Colonic mucosa (tissue), 4 donors: ENCODE measurements around the gene TBC1D2. TPM values are rescaled to one million over a fixed set of nuclear protein-coding genes. Genes with fewer than 3 reads are reported as not detected.

Experiments
- DNase-seq: peaks from one replicate; pipeline ENCODE4 v3.0.0-alpha.2; 2020
- H3K27ac ChIP-seq: fragments of 200-600 bp; one replicate; pipeline ENCODE4 v1.8.0; 2021
- H3K27me3 ChIP-seq: fragments of 200-600 bp; one replicate; pipeline ENCODE4 v1.8.0; 2021
- H3K36me3 ChIP-seq: fragments of 200-600 bp; one replicate; pipeline ENCODE4 v1.8.0; 2021
- H3K4me1 ChIP-seq: fragments of 200-600 bp; one replicate; pipeline ENCODE4 v1.8.0; 2021; ENCODE audit warnings: mild to moderate bottlenecking
- H3K4me3 ChIP-seq: fragments of 200-600 bp; one replicate; pipeline ENCODE4 v1.8.0; 2021
- H3K9ac ChIP-seq, 2 donors: one replicate each; pipeline ENCODE4 v1.7.0; 2013; ENCODE audit warnings: control low read depth in 2 of 2, low read depth in 2 of 2, low read length in 2 of 2
- H3K9me3 ChIP-seq: fragments of 200-600 bp; one replicate; pipeline ENCODE4 v1.8.0; 2021
- CTCF ChIP-seq: fragments of 200-600 bp; IDR thresholded peaks from one replicate; pipeline ENCODE4 v1.8.0; 2022; ENCODE audit warnings: antibody characterized with exemption, mild to moderate bottlenecking
- intact Hi-C: fragments of 100-400 bp; cut with DNase I; formaldehyde crosslinking; loops from one replicate; pipeline ENCODE4 v1.14.1; 2022
- total RNA-seq, 2 donors: library from RNA; stranded (reverse); fragmentation: NEBNext Ultra II Directional in 1 of 2; extraction: Animal tissue kit (Norgen Biotek cat#: 25700) in 1 of 2; gene quantifications; one replicate each; pipeline ENCODE4 v1.2.1, GENCODE V29; 2021
- donor health status: healthy.
- donor health status: DM: no; HTN: no; CAD: no.
- donor health status: DM: no; HTN: no; CAD: no.

Gene TBC1D2
- total RNA-seq, 2 donors from 2014 or later, result 20.1 to 26.9 TPM

GRCh38 chr9:98255061-98255577, 330 bp downstream of the TBC1D2 start:
- Histone ChIP-seq H3K4me1 (peaks cover 2% of the 10 kb centered on the region), H3K27ac (peak overlapping the region; percentile 99), H3K36me3 (no peaks in the 10 kb centered on the region), H3K4me3 (peak overlapping the region; percentile 92), H3K9me3 (no peaks in the 10 kb centered on the region), H3K27me3 (no peaks in the 10 kb centered on the region), H3K9ac (peak overlapping the region; percentile 53 to 95)
- peak; percentile 50 for DNase-seq
- TF ChIP-seq CTCF, result no peak
- intact Hi-C loops, result loop anchor here (5.0 kb wide), 1 partner anchor 333 kb away; the partner anchor contains the start of gene TRMO

- H3K4me1 ChIP-seq, result peaks cover 9% of the 10 kb centered on the region
- H3K4me3 ChIP-seq, result peak overlapping the region; percentile 92
- no peak for TF ChIP-seq CTCF
- no peaks in the 10 kb centered on the region for H3K27me3 ChIP-seq
- intact Hi-C loops, result loop anchor here (5.0 kb wide), 1 partner anchor 332 kb away; the partner anchor contains the start of gene TRMO
- H3K36me3 ChIP-seq, result no peaks in the 10 kb centered on the region
- H3K27ac ChIP-seq, result peak overlapping the region; percentile 99
- no peaks in the 10 kb centered on the region for H3K9me3 ChIP-seq
- peak overlapping the region; percentile 53 to 95 for H3K9ac ChIP-seq
- DNase-seq, result peak; percentile 13
Observed at GRCh38 chr9:98254228-98255060, 1.0 kb downstream of the TBC1D2 start.

- TF ChIP-seq CTCF, result no peak
- Histone ChIP-seq H3K27me3 (no peaks in the 10 kb centered on the region), H3K9me3 (no peaks in the 10 kb centered on the region), H3K9ac (peak overlapping the region in 1 of 2 donors; percentile 6), H3K4me3 (no peak overlapping the region), H3K4me1 (peaks cover 18% of the 10 kb centered on the region), H3K36me3 (no peaks in the 10 kb centered on the region), H3K27ac (no peak overlapping the region)
- intact Hi-C loops, result no loop called here
- peak; percentile 16 for DNase-seq
Observed at GRCh38 chr9:98253565-98253964, 1.9 kb downstream of the TBC1D2 start.

GRCh38 chr9:98251551-98251950, 3.9 kb downstream of the TBC1D2 start:
- no peak overlapping the region for H3K27ac ChIP-seq
- H3K4me3 ChIP-seq, result no peak overlapping the region
- intact Hi-C loops, result no loop called here
- H3K36me3 ChIP-seq, result no peaks in the 10 kb centered on the region
- H3K9me3 ChIP-seq, result no peaks in the 10 kb centered on the region
- peaks cover 26% of the 10 kb centered on the region for H3K4me1 ChIP-seq
- H3K27me3 ChIP-seq, result no peaks in the 10 kb centered on the region
- TF ChIP-seq CTCF, result no peak
- H3K9ac ChIP-seq, result no peak overlapping the region
- DNase-seq, result no peak

- H3K27ac ChIP-seq, result peak overlapping the region; percentile 85
- no peaks in the 10 kb centered on the region for H3K36me3 ChIP-seq
- peak overlapping the region in 1 of 2 donors; percentile 3 for H3K9ac ChIP-seq
- TF ChIP-seq CTCF, result no peak
- H3K27me3 ChIP-seq, result no peaks in the 10 kb centered on the region
- H3K9me3 ChIP-seq, result no peaks in the 10 kb centered on the region
- DNase-seq, result no peak
- no peak overlapping the region for H3K4me3 ChIP-seq
- H3K4me1 ChIP-seq, result peaks cover 26% of the 10 kb centered on the region
- intact Hi-C loops, result no loop called here
Observed at GRCh38 chr9:98249771-98250170, 5.7 kb downstream of the TBC1D2 start.
